HEK293 (cell line): ENCODE data around the gene IL36RN.

Experiments used
- CTCF ChIA-PET: fragments of 350-600 bp; formaldehyde crosslinking; extraction: SDS; loops from one replicate; lab custom pipeline; 2021; ENCODE audit warnings: antibody characterized with exemption; lab: Yijun Ruan, JAX
- POLR2A ChIA-PET: fragments of 300-600 bp; formaldehyde crosslinking; extraction: SDS; loops from one replicate; lab custom pipeline; 2020; ENCODE audit warnings: antibody characterized with exemption, inconsistent platforms; lab: Yijun Ruan, JAX
- H3K27ac ChIP-seq: fragments of 200-500 bp; sonication (Bioruptor generic); 2 replicates; pipeline ENCODE4 v1.5.1; 2014; ENCODE audit warnings: low read depth, low read length, control low read depth, inconsistent platforms; ENCODE audit errors: extremely low read depth
- H3K36me3 ChIP-seq, 2 experiments: fragments of 200-500 bp in 1 of 2; sonication (Bioruptor generic) in 1 of 2; 1 replicate in 1 of 2; 2 replicates in 1 of 2; pipeline ENCODE4 v1.5.1; 2014 to 2017; ENCODE audit warnings: inconsistent platforms in 2 of 2, low read length in 2 of 2; ENCODE audit not compliant: control insufficient read depth in 2 of 2, insufficient read depth in 1 of 2
- H3K4me1 ChIP-seq: fragments of 200-500 bp; sonication (Bioruptor generic); 2 replicates; pipeline ENCODE4 v1.5.1; 2014; ENCODE audit warnings: mild to moderate bottlenecking, low read length, inconsistent platforms; ENCODE audit not compliant: control insufficient read depth, insufficient read depth
- H3K4me3 ChIP-seq: 2 replicates; pipeline ENCODE4 v1.5.1; 2011; ENCODE audit warnings: low read depth, mild to moderate bottlenecking, control low read depth, low read length, moderate library complexity
- H3K9me3 ChIP-seq: fragments of 200-500 bp; sonication (Bioruptor generic); 2 replicates; pipeline ENCODE4 v1.5.1; 2014; ENCODE audit warnings: low read depth, low read length, inconsistent platforms; ENCODE audit not compliant: control insufficient read depth, insufficient read depth
- GLI2 ChIP-seq: fragments of 450-650 bp; formaldehyde crosslinking; IDR thresholded peaks from 2 replicates; pipeline ENCODE4; 2017; ENCODE audit warnings: missing biosample characterization, missing genetic modification characterization, low read depth, borderline replicate concordance
- GLI4 ChIP-seq: fragments of 450-650 bp; formaldehyde crosslinking; IDR thresholded peaks from 2 replicates; pipeline ENCODE4 v1.5.1; 2016; ENCODE audit warnings: missing biosample characterization, missing genetic modification characterization
- PRDM6 ChIP-seq: fragments of 450-650 bp; formaldehyde crosslinking; IDR thresholded peaks from 2 replicates; pipeline ENCODE4 v1.5.1; 2017; ENCODE audit warnings: missing biosample characterization, missing genetic modification characterization
- SP3 ChIP-seq: fragments of 450-650 bp; formaldehyde crosslinking; IDR thresholded peaks from 2 replicates; pipeline ENCODE4 v1.5.1; 2016; ENCODE audit warnings: missing biosample characterization, missing genetic modification characterization
- ZBTB49 ChIP-seq: fragments of 450-650 bp; formaldehyde crosslinking; IDR thresholded peaks from 2 replicates; pipeline ENCODE4 v1.5.1; 2016; ENCODE audit warnings: missing biosample characterization, missing genetic modification characterization, low read depth
- ZBTB6 ChIP-seq: fragments of 450-650 bp; formaldehyde crosslinking; IDR thresholded peaks from 2 replicates; pipeline ENCODE4 v1.5.1; 2017; ENCODE audit warnings: missing biosample characterization, missing genetic modification characterization
- ZNF132 ChIP-seq: fragments of 450-650 bp; formaldehyde crosslinking; IDR thresholded peaks from 2 replicates; pipeline ENCODE4 v1.5.1; 2017; ENCODE audit warnings: missing biosample characterization, missing genetic modification characterization, borderline replicate concordance
- ZNF133 ChIP-seq: fragments of 450-650 bp; formaldehyde crosslinking; IDR thresholded peaks from 2 replicates; pipeline ENCODE4 v1.5.1; 2016; ENCODE audit warnings: missing biosample characterization, missing genetic modification characterization
- ZNF155 ChIP-seq: fragments of 450-650 bp; formaldehyde crosslinking; IDR thresholded peaks from 2 replicates; pipeline ENCODE4 v1.5.1; 2016; ENCODE audit warnings: missing biosample characterization, missing genetic modification characterization
- ZNF274 ChIP-seq, 2 experiments: fragments of 200-500 bp in 1 of 2; fragments of 450-650 bp in 1 of 2; sonication (Bioruptor generic) in 1 of 2; formaldehyde crosslinking in 1 of 2; IDR thresholded peaks; 2 replicates each; pipeline versions ENCODE4 v1.5.1 to v1.6.1; 2014 to 2016; ENCODE audit warnings: borderline replicate concordance in 1 of 2, inconsistent platforms in 1 of 2, low read length in 1 of 2, missing biosample characterization in 1 of 2, missing genetic modification characterization in 1 of 2
- ZNF292 ChIP-seq: fragments of 450-650 bp; formaldehyde crosslinking; IDR thresholded peaks from 2 replicates; pipeline ENCODE4 v1.5.1; 2016; ENCODE audit warnings: low read depth, missing biosample characterization, missing genetic modification characterization, borderline replicate concordance
- ZNF398 ChIP-seq: fragments of 450-650 bp; formaldehyde crosslinking; IDR thresholded peaks from 2 replicates; pipeline ENCODE4 v1.5.1; 2017; ENCODE audit warnings: missing biosample characterization, missing genetic modification characterization
- ZNF416 ChIP-seq: fragments of 450-650 bp; formaldehyde crosslinking; IDR thresholded peaks from 2 replicates; pipeline ENCODE4 v1.5.1; 2016; ENCODE audit warnings: missing biosample characterization, missing genetic modification characterization
- ZNF48 ChIP-seq: fragments of 450-650 bp; formaldehyde crosslinking; IDR thresholded peaks from 2 replicates; pipeline ENCODE4 v1.5.1; 2016; ENCODE audit warnings: missing biosample characterization, missing genetic modification characterization
- ZNF518A ChIP-seq: fragments of 450-650 bp; formaldehyde crosslinking; conservative IDR thresholded peaks from 2 replicates; pipeline ENCODE4 v1.5.1; 2016; ENCODE audit warnings: low read depth, missing biosample characterization, missing genetic modification characterization
- ZNF670 ChIP-seq: fragments of 450-650 bp; formaldehyde crosslinking; IDR thresholded peaks from 2 replicates; pipeline ENCODE4 v1.5.1; 2016; ENCODE audit warnings: missing biosample characterization, missing genetic modification characterization, low read depth
- ZNF747 ChIP-seq: fragments of 450-650 bp; formaldehyde crosslinking; IDR thresholded peaks from 2 replicates; pipeline ENCODE4 v1.5.1; 2016; ENCODE audit warnings: missing biosample characterization, missing genetic modification characterization
- ZNF837 ChIP-seq: fragments of 450-650 bp; formaldehyde crosslinking; IDR thresholded peaks from 2 replicates; pipeline ENCODE4 v1.5.1; 2016; ENCODE audit warnings: missing biosample characterization, missing genetic modification characterization
- TF ChIP-seq, protein P1 (sequence below): fragments of 450-650 bp; formaldehyde crosslinking; optimal IDR thresholded peaks from 2 replicates; pipeline ENCODE3; 2016; ENCODE audit warnings: missing biosample characterization, mild to moderate bottlenecking, missing genetic modification characterization

IL36RN gene

DNA sequence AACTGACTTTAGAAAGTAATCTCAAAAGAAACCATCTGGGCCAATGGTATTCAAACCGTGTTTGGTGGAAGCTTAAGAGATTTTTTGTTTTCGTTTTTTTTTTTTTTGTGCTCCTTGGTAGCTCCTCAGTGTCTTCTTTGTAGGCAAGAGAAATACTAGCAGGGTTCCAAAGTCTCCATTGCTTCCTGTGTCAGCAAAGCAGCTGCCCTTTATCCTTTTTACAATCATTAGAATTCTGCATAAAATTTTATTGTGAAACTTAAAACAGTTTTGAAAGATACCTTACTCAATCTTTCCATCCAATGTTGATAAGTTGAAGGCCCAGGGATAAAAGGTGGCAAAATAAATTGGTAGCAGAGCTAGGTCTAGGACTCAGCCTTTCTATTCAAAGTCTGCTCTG is 9.3 kb downstream of the IL36RN start:
- CTCF ChIA-PET: interaction anchor here (1.3 kb wide), 1 partner anchor 11 kb away, joined by 6 read pairs; no protein-coding TSS in a partner anchor
- no peak overlapping the region for H3K27ac ChIP-seq
- POLR2A ChIA-PET: no interaction called here
- H3K4me1 ChIP-seq: no peaks in the 10 kb centered on the region
- H3K9me3 ChIP-seq: no peaks in the 10 kb centered on the region
- H3K4me3 ChIP-seq: no peak overlapping the region
- no peaks in the 10 kb centered on the region for H3K36me3 ChIP-seq
- TF ChIP-seq SP3 (tag by site-specific recombination) (no peak), ZNF132 (tag by site-specific recombination) (no peak), ZNF398 (no peak), ZNF837 (tag by site-specific recombination) (no peak), GLI4 (tag by site-specific recombination) (no peak)

- Histone ChIP-seq H3K9me3 (no peaks in the 10 kb centered on the region), H3K27ac (no peak overlapping the region), H3K4me3 (no peak overlapping the region), H3K4me1 (no peaks in the 10 kb centered on the region), H3K36me3 (no peaks in the 10 kb centered on the region)
- CTCF ChIA-PET: interaction anchor here (1.3 kb wide), 2 partner anchors 11 kb away, joined by 5 to 6 read pairs; no protein-coding TSS in a partner anchor
- POLR2A ChIA-PET: no interaction called here
- TF ChIP-seq ZBTB6 (tag by site-specific recombination) (no peak), ZNF747 (tag by site-specific recombination) (no peak), ZNF292 (tag by site-specific recombination) (no peak), GLI2 (tag by site-specific recombination) (no peak), PRDM6 (no peak), ZBTB49 (tag by site-specific recombination) (no peak), ZNF155 (tag by site-specific recombination) (no peak), ZNF48 (tag by site-specific recombination) (no peak), ZNF670 (tag by site-specific recombination) (no peak), ZNF274 (IDR thresholded peaks at IDR 0.05; ENCODE audit: low read length) (no peak), ZNF274 (tag by site-specific recombination; IDR thresholded peaks at IDR 0.05; ENCODE audit: borderline replicate concordance) (no peak), ZNF133 (tag by site-specific recombination) (no peak), ZNF416 (no peak), ZNF518A (tag by site-specific recombination) (no peak)
- TF ChIP-seq, protein P1, sequence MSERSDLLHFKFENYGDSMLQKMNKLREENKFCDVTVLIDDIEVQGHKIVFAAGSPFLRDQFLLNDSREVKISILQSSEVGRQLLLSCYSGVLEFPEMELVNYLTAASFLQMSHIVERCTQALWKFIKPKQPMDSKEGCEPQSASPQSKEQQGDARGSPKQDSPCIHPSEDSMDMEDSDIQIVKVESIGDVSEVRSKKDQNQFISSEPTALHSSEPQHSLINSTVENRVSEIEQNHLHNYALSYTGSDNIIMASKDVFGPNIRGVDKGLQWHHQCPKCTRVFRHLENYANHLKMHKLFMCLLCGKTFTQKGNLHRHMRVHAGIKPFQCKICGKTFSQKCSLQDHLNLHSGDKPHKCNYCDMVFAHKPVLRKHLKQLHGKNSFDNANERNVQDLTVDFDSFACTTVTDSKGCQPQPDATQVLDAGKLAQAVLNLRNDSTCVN (tag by site-specific recombination): no peak
Measured at GRCh38 chr2:113068706-113069485, 9.9 kb downstream of the IL36RN start.
